Spleen (tissue), 7 donors: Measurements from ENCODE around the gene WDR18.

Experiments
- POLR2A ChIP-seq, 3 donors: fragments of 450-650 bp; IDR thresholded peaks; one replicate each; pipeline ENCODE4 v1.5.1; 2017; ENCODE audit warnings: antibody characterized with exemption in 3 of 3, mild to moderate bottlenecking in 1 of 3
- POLR2AphosphoS5 ChIP-seq, 3 donors: sonication (generic); formaldehyde crosslinking; IDR thresholded peaks; one replicate each; pipeline ENCODE4 v1.5.1; 2017; ENCODE audit warnings: antibody characterized with exemption in 3 of 3
- TF ChIP-seq, protein P1 (sequence below), 11 experiments: fragments of 200-600 bp in 7 of 11; fragments of 450-650 bp in 4 of 11; sonication (generic) in 4 of 11; IDR thresholded peaks in 8 of 11; conservative IDR thresholded peaks in 3 of 11; 1 replicate in 7 of 11; 2 replicates in 4 of 11; pipeline versions ENCODE4 v1.4.0 to v1.8.0; 2016 to 2021; ENCODE audit warnings: antibody characterized with exemption in 11 of 11, inconsistent platforms in 4 of 11, mild to moderate bottlenecking in 1 of 11
- donor health status: DM: no; HTN: no; CAD: no; lungs with moderate emphysema.
- donor health status: DM: no; HTN: no; CAD: no.
- donor health status: DM: no; HTN: no; CAD: no.

GRCh38 chr19:1013218-1013617, 29.1 kb downstream of the WDR18 start:
- TF ChIP-seq POLR2A (IDR thresholded peaks at IDR 0.05) (no peak), POLR2AphosphoS5 (IDR thresholded peaks at IDR 0.05) (no peak)
- TF ChIP-seq, protein P1, sequence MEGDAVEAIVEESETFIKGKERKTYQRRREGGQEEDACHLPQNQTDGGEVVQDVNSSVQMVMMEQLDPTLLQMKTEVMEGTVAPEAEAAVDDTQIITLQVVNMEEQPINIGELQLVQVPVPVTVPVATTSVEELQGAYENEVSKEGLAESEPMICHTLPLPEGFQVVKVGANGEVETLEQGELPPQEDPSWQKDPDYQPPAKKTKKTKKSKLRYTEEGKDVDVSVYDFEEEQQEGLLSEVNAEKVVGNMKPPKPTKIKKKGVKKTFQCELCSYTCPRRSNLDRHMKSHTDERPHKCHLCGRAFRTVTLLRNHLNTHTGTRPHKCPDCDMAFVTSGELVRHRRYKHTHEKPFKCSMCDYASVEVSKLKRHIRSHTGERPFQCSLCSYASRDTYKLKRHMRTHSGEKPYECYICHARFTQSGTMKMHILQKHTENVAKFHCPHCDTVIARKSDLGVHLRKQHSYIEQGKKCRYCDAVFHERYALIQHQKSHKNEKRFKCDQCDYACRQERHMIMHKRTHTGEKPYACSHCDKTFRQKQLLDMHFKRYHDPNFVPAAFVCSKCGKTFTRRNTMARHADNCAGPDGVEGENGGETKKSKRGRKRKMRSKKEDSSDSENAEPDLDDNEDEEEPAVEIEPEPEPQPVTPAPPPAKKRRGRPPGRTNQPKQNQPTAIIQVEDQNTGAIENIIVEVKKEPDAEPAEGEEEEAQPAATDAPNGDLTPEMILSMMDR (IDR thresholded peaks at IDR 0.05 in 8 of 11, conservative IDR thresholded peaks at IDR 0.05 in 3 of 11), result no peak
